ENCODE results near the gene TBC1D4.

TBC1D4 gene

DNA sequence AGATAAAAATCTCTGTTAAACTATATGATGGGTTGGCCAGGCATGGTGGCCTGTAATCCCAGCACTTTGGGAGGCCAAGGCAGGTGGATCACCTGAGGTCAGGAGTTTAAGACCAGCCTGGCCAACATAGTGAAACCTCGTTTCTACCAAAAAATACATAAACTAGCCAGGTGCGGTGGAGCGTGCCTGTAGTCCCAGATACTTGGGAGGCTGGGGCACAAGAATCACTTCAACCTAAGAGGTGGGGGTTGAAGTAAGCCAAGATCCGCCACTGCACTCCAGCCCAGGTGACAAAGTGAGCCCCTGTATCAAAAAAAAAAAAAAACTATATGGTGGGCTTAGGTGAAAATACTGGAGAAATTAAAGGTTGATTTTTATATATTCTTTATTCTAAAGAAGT is 11.3 kb downstream of the TBC1D4 start:
- no peak overlapping the region for H2BK5ac ChIP-seq (ENCODE audit: low read depth, low read length, poor library complexity)
- H3K79me2 ChIP-seq (ENCODE audit: control insufficient read depth, insufficient read depth, low read length, poor library complexity), result no peaks in the 10 kb centered on the region
- H3K79me1 ChIP-seq (ENCODE audit: low read length), result no peaks in the 10 kb centered on the region
- H3K18ac ChIP-seq (ENCODE audit: low read length), result no peak overlapping the region
- no peak overlapping the region for H3K4ac ChIP-seq (ENCODE audit: low read depth, low read length)
- no peak overlapping the region for H2AK5ac ChIP-seq (ENCODE audit: low read length)
- no peak overlapping the region for H3K9ac ChIP-seq (ENCODE audit: low read length)
- H4K91ac ChIP-seq (ENCODE audit: low read depth, low read length), result no peak overlapping the region
- no peak overlapping the region for H2AFZ ChIP-seq (ENCODE audit: insufficient read depth, low read length, poor library complexity)
- no peak overlapping the region for H2BK12ac ChIP-seq (ENCODE audit: low read length)
- no CpG with 5 or more reads among the region's 4 CpGs for WGBS (ENCODE audit: extremely low coverage, insufficient coverage, insufficient read length)
- H3K36me3 ChIP-seq (ENCODE audit: control insufficient read depth in 1 of 2, insufficient read depth in 2 of 2, low read length in 2 of 2), result no peaks in the 10 kb centered on the region
- H4K12ac ChIP-seq (ENCODE audit: low read depth, low read length), result no peak overlapping the region
- no peak for DNase-seq
- no peak overlapping the region for H2BK120ac ChIP-seq (ENCODE audit: insufficient read depth, low read length, poor library complexity)
- H3K4me3 ChIP-seq (ENCODE audit: low read depth, low read length), result no peak overlapping the region
- no peak overlapping the region for H3K4me2 ChIP-seq (ENCODE audit: low read length)
- no peak overlapping the region for H4K8ac ChIP-seq (ENCODE audit: low read depth, low read length)
- no peaks in the 10 kb centered on the region for H3K4me1 ChIP-seq (ENCODE audit: control insufficient read depth in 1 of 2, insufficient read depth in 2 of 2, low read length in 2 of 2)
- no peak overlapping the region for H3K14ac ChIP-seq (ENCODE audit: low read length)
- no peak overlapping the region for H3K23ac ChIP-seq (ENCODE audit: low read length)
- H3K27me3 ChIP-seq (ENCODE audit: insufficient read depth, low read length), result no peaks in the 10 kb centered on the region
- H3K27ac ChIP-seq (ENCODE audit: low read depth, low read length), result no peak overlapping the region
- no peaks in the 10 kb centered on the region for H3K9me3 ChIP-seq (ENCODE audit: insufficient read depth, low read depth, low read length)

DNA sequence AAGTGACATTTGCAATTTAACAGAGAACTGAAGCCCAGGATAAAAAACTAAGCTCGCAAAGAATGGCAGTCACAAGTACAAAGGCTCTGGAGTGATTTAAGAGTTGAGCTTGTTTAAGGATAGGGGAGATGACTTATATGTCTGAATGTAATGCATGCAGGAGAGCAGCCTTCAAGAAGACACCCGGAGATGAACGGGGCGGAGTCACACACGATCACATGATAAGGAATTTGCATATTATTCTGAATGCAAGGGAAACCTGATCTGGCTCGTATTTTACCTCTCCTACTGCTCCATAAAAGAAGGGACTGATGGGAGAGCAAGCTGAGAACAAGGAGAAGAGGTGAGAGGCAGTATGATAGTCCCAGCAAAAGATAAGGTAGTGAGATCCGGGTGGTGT is 12.9 kb downstream of the TBC1D4 start:
- Histone ChIP-seq H3K18ac (ENCODE audit: low read length) (no peak overlapping the region), H3K4me2 (ENCODE audit: low read length) (no peak overlapping the region), H3K79me1 (ENCODE audit: low read length) (no peaks in the 10 kb centered on the region), H4K12ac (ENCODE audit: low read depth, low read length) (no peak overlapping the region), H3K4me1 (ENCODE audit: control insufficient read depth in 1 of 2, insufficient read depth in 2 of 2, low read length in 2 of 2) (no peaks in the 10 kb centered on the region), H3K9me3 (ENCODE audit: insufficient read depth, low read depth, low read length) (peaks cover 1% of the 10 kb centered on the region), H4K91ac (ENCODE audit: low read depth, low read length) (no peak overlapping the region), H4K8ac (ENCODE audit: low read depth, low read length) (no peak overlapping the region), H3K14ac (ENCODE audit: low read length) (no peak overlapping the region), H3K36me3 (ENCODE audit: control insufficient read depth in 1 of 2, insufficient read depth in 2 of 2, low read length in 2 of 2) (no peaks in the 10 kb centered on the region), H3K27ac (ENCODE audit: low read depth, low read length) (no peak overlapping the region), H3K9ac (ENCODE audit: low read length) (no peak overlapping the region), H2BK12ac (ENCODE audit: low read length) (no peak overlapping the region), H2BK5ac (ENCODE audit: low read depth, low read length, poor library complexity) (no peak overlapping the region), H2BK120ac (ENCODE audit: insufficient read depth, low read length, poor library complexity) (no peak overlapping the region), H3K4me3 (ENCODE audit: low read depth, low read length) (no peak overlapping the region), H2AK5ac (ENCODE audit: low read length) (no peak overlapping the region), H3K79me2 (ENCODE audit: control insufficient read depth, insufficient read depth, low read length, poor library complexity) (no peaks in the 10 kb centered on the region), H3K23ac (ENCODE audit: low read length) (no peak overlapping the region), H2AFZ (ENCODE audit: insufficient read depth, low read length, poor library complexity) (no peak overlapping the region), H3K4ac (ENCODE audit: low read depth, low read length) (no peak overlapping the region), H3K27me3 (ENCODE audit: insufficient read depth, low read length) (no peaks in the 10 kb centered on the region)
- DNase-seq, result no peak
- no CpG with 5 or more reads among the region's 7 CpGs for WGBS (ENCODE audit: extremely low coverage, insufficient coverage, insufficient read length)

DNA sequence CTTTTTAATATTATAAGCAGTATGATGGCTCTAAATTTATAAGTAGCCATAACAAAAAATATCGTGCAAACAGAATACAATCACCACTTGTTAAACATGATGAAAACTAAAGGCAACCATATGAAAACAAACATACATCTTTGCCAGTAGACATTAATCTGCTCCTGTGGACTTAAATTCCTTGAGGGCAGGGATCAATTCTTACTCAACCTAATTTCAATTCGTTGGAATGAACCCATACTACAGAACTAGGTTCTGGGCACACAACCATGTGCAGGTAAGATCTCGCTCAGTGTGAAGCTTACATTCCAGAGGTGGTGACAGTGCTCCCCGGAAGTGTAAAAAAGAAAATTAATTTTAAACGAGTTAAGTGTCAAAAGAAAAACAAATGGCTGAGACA is 13.4 kb downstream of the TBC1D4 start:
- Histone ChIP-seq H3K4me2 (ENCODE audit: low read length) (no peak overlapping the region), H3K27ac (ENCODE audit: low read depth, low read length) (no peak overlapping the region), H3K4ac (ENCODE audit: low read depth, low read length) (no peak overlapping the region), H2BK120ac (ENCODE audit: insufficient read depth, low read length, poor library complexity) (no peak overlapping the region), H2AK5ac (ENCODE audit: low read length) (no peak overlapping the region), H2BK12ac (ENCODE audit: low read length) (no peak overlapping the region), H3K9ac (ENCODE audit: low read length) (no peak overlapping the region), H3K79me2 (ENCODE audit: control insufficient read depth, insufficient read depth, low read length, poor library complexity) (no peaks in the 10 kb centered on the region), H3K23ac (ENCODE audit: low read length) (no peak overlapping the region), H3K14ac (ENCODE audit: low read length) (no peak overlapping the region), H3K9me3 (ENCODE audit: insufficient read depth, low read depth, low read length) (peaks cover 1% of the 10 kb centered on the region), H3K36me3 (ENCODE audit: control insufficient read depth in 1 of 2, insufficient read depth in 2 of 2, low read length in 2 of 2) (no peaks in the 10 kb centered on the region), H4K91ac (ENCODE audit: low read depth, low read length) (no peak overlapping the region), H3K4me1 (ENCODE audit: control insufficient read depth in 1 of 2, insufficient read depth in 2 of 2, low read length in 2 of 2) (no peaks in the 10 kb centered on the region), H3K18ac (ENCODE audit: low read length) (no peak overlapping the region), H3K4me3 (ENCODE audit: low read depth, low read length) (no peak overlapping the region), H2BK5ac (ENCODE audit: low read depth, low read length, poor library complexity) (no peak overlapping the region), H2AFZ (ENCODE audit: insufficient read depth, low read length, poor library complexity) (no peak overlapping the region), H3K27me3 (ENCODE audit: insufficient read depth, low read length) (no peaks in the 10 kb centered on the region), H3K79me1 (ENCODE audit: low read length) (no peaks in the 10 kb centered on the region), H4K12ac (ENCODE audit: low read depth, low read length) (no peak overlapping the region), H4K8ac (ENCODE audit: low read depth, low read length) (no peak overlapping the region)
- no CpG with 5 or more reads among the region's 5 CpGs for WGBS (ENCODE audit: extremely low coverage, insufficient coverage, insufficient read length)
- no peak for DNase-seq

DNA sequence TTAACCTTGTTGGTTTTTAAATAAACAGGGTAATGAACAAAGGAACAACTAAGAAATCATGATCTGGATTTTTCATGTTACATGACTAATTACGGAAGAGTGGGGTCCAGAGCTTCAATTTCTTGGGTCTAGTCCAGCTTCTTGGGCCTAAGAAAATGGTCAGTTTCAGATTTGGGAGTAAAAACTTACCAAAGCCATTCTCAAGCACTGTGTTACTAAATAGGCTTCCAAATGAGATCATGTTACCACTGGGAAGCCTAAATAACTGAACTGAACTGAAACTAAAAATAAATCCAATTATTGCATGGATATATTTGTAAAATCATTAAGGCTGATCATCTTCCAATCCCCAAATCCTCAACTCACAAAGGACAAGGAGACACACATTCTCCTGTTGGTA is 13.9 kb downstream of the TBC1D4 start:
- Histone ChIP-seq H4K12ac (ENCODE audit: low read depth, low read length) (no peak overlapping the region), H3K18ac (ENCODE audit: low read length) (no peak overlapping the region), H3K14ac (ENCODE audit: low read length) (no peak overlapping the region), H2AFZ (ENCODE audit: insufficient read depth, low read length, poor library complexity) (no peak overlapping the region), H3K4me3 (ENCODE audit: low read depth, low read length) (no peak overlapping the region), H3K23ac (ENCODE audit: low read length) (no peak overlapping the region), H2BK12ac (ENCODE audit: low read length) (no peak overlapping the region), H3K4me2 (ENCODE audit: low read length) (no peak overlapping the region), H3K4ac (ENCODE audit: low read depth, low read length) (no peak overlapping the region), H3K27me3 (ENCODE audit: insufficient read depth, low read length) (no peaks in the 10 kb centered on the region), H2BK5ac (ENCODE audit: low read depth, low read length, poor library complexity) (no peak overlapping the region), H3K27ac (ENCODE audit: low read depth, low read length) (no peak overlapping the region), H3K9ac (ENCODE audit: low read length) (no peak overlapping the region), H3K79me1 (ENCODE audit: low read length) (no peaks in the 10 kb centered on the region), H3K4me1 (ENCODE audit: control insufficient read depth in 1 of 2, insufficient read depth in 2 of 2, low read length in 2 of 2) (no peaks in the 10 kb centered on the region), H3K36me3 (ENCODE audit: control insufficient read depth in 1 of 2, insufficient read depth in 2 of 2, low read length in 2 of 2) (no peaks in the 10 kb centered on the region), H2BK120ac (ENCODE audit: insufficient read depth, low read length, poor library complexity) (no peak overlapping the region), H4K91ac (ENCODE audit: low read depth, low read length) (no peak overlapping the region), H3K79me2 (ENCODE audit: control insufficient read depth, insufficient read depth, low read length, poor library complexity) (no peaks in the 10 kb centered on the region), H2AK5ac (ENCODE audit: low read length) (no peak overlapping the region), H4K8ac (ENCODE audit: low read depth, low read length) (no peak overlapping the region), H3K9me3 (ENCODE audit: insufficient read depth, low read depth, low read length) (peaks cover 1% of the 10 kb centered on the region)
- WGBS (ENCODE audit: extremely low coverage, insufficient coverage, insufficient read length), result no CpG with 5 or more reads among the region's 1 CpG
- no peak for DNase-seq
